Measurements from ENCODE around the gene IAH1. TPM values are rescaled to one million over a fixed set of nuclear protein-coding genes. Genes with fewer than 3 reads are reported as not detected.

IAH1 gene
- total and polyA plus RNA-seq, 2 donors (not counting 3 experiments of a cell fraction or from before 2014, with no cell fraction given): 43.4 to 44.0 TPM

DNA sequence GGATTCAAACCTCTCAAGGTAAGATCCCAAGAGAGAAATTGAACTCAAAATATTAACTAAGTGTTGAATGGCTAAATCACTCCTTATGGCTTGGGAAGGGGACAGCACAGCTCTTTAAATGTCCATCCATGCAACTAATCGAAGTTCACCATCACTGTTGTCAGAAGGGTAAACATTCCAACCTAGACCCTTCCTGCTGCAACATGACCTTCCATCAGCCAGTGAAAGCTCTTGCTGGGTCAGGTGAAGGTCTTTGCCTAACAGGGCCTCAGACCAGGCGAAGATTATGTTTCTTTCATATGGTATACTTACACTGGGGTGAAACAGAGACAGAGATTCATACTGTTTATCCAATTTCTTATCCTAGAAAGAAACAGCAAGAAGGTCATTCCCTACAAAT, 16.4 kb downstream of the IAH1 start:
- FAIRE-seq (no peak), DNase-seq (ENCODE audit: low read depth, low spot score) (no peak)
- TF ChIP-seq JUN (IDR thresholded peaks at IDR 0.05; ENCODE audit: borderline replicate concordance, insufficient read depth, insufficient read length, low read depth) (no peak), MYC (IDR thresholded peaks at IDR 0.05; ENCODE audit: low read depth, low read length) (no peak), FOS (IDR thresholded peaks at IDR 0.05; ENCODE audit: borderline replicate concordance, insufficient read depth, low read length) (no peak), POLR2A (IDR thresholded peaks at IDR 0.05; ENCODE audit: low read depth, low read length) (no peak), POLR2AphosphoS5 (IDR thresholded peaks at IDR 0.05; ENCODE audit: insufficient read depth, low read depth, low read length) (no peak), EZH2 (IDR thresholded peaks at IDR 0.05; ENCODE audit: borderline replicate concordance, low read depth, low read length, severe bottlenecking) (no peak), GATA2 (IDR thresholded peaks at IDR 0.05; ENCODE audit: insufficient read depth, insufficient read length, low read depth, low read length) (no peak)
- TF ChIP-seq, protein P1, sequence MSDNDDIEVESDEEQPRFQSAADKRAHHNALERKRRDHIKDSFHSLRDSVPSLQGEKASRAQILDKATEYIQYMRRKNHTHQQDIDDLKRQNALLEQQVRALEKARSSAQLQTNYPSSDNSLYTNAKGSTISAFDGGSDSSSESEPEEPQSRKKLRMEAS (IDR thresholded peaks at IDR 0.05; ENCODE audit: insufficient read depth, insufficient read length): no peak
- TF ChIP-seq, protein P2, sequence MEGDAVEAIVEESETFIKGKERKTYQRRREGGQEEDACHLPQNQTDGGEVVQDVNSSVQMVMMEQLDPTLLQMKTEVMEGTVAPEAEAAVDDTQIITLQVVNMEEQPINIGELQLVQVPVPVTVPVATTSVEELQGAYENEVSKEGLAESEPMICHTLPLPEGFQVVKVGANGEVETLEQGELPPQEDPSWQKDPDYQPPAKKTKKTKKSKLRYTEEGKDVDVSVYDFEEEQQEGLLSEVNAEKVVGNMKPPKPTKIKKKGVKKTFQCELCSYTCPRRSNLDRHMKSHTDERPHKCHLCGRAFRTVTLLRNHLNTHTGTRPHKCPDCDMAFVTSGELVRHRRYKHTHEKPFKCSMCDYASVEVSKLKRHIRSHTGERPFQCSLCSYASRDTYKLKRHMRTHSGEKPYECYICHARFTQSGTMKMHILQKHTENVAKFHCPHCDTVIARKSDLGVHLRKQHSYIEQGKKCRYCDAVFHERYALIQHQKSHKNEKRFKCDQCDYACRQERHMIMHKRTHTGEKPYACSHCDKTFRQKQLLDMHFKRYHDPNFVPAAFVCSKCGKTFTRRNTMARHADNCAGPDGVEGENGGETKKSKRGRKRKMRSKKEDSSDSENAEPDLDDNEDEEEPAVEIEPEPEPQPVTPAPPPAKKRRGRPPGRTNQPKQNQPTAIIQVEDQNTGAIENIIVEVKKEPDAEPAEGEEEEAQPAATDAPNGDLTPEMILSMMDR (IDR thresholded peaks at IDR 0.05; ENCODE audit: extremely low read depth in 1 of 2, insufficient read depth in 1 of 2, low read depth in 1 of 2, low read length in 2 of 2): no peak
- ChIA-PET POLR2A (no interaction called here), CTCF (no interaction called here)
- intact Hi-C loops (cut with micrococcal nuclease) (no loop called here), dilution Hi-C loops (cut with MboI; ENCODE audit: extremely low pct_ligation_motif_present, low sequenced_read_pairs) (no loop called here)
- H3K79me2 ChIP-seq (ENCODE audit: control insufficient read depth, insufficient read depth, low read length): no peaks in the 10 kb centered on the region
- BruUV-seq (replicated peaks): no TSS peak
- no peaks in the 10 kb centered on the region for H3K9me1 ChIP-seq (replicated peaks; ENCODE audit: control insufficient read depth, extremely low read depth, insufficient read depth, low read length)
- no peak overlapping the region for H2AFZ ChIP-seq (ENCODE audit: low read depth, low read length)
- H3K36me3 ChIP-seq (ENCODE audit: control insufficient read depth in 2 of 2, extremely low read depth in 1 of 2, insufficient read depth in 2 of 2, low read length in 2 of 2): peaks cover 40% of the 10 kb centered on the region in 2 experiments
- H3K27me3 ChIP-seq (ENCODE audit: control insufficient read depth in 2 of 2, insufficient read depth in 2 of 2, low read length in 2 of 2): no peaks in the 10 kb centered on the region
- H3K4me3 ChIP-seq (replicated peaks in 1 of 3; ENCODE audit: insufficient read depth in 1 of 3, low read depth in 1 of 3, low read length in 3 of 3): no peak overlapping the region
- H3K9ac ChIP-seq (replicated peaks; ENCODE audit: extremely low read depth, insufficient read depth, low read length): no peak overlapping the region
- no peaks in the 10 kb centered on the region for H3K4me1 ChIP-seq (ENCODE audit: control insufficient read depth, extremely low read depth, insufficient read depth, low read length)
- no peak overlapping the region for H3K27ac ChIP-seq (ENCODE audit: insufficient read depth, low read depth, low read length)
- no peaks in the 10 kb centered on the region for H4K20me1 ChIP-seq (replicated peaks; ENCODE audit: control insufficient read depth, extremely low read depth, insufficient read depth, low read length)
- H3K9me3 ChIP-seq (replicated peaks; ENCODE audit: control insufficient read depth, insufficient read depth, low read length): no peaks in the 10 kb centered on the region
- no peak overlapping the region for H3K4me2 ChIP-seq (ENCODE audit: insufficient read depth, low read length)

Measured in endothelial cell of umbilical vein (primary cell).